Calu3 (cell line): ENCODE data around the gene CEACAM18. TPM values are rescaled to one million over a fixed set of nuclear protein-coding genes. Genes with fewer than 3 reads are reported as not detected.

Experiments used
- BruUV-seq: library from RNA; stranded (reverse); fragments of 400-500 nt; replicated peaks from 2 replicates; lab custom pipeline; 2021; lab: Mats Ljungman, UMichigan
- CTCF ChIA-PET: fragments of 300-600 bp; sonication (Branson Sonifier 250); formaldehyde crosslinking; loops from one replicate; lab custom pipeline; 2022; ENCODE audit warnings: antibody characterized with exemption; lab: Charles Lee
- DNase-seq: peaks from one replicate; pipeline ENCODE4 v3.0.0; 2022
- H3K27ac Mint-ChIP-seq: one replicate; pipeline ENCODE4 v1.8.0; 2022; ENCODE audit warnings: mixed read lengths; ENCODE audit not compliant: unreplicated experiment
- H3K27me3 Mint-ChIP-seq: one replicate; pipeline ENCODE4 v1.8.0; 2022; ENCODE audit warnings: mixed read lengths; ENCODE audit not compliant: unreplicated experiment
- H3K36me3 Mint-ChIP-seq: one replicate; pipeline ENCODE4 v1.8.0; 2022; ENCODE audit warnings: mild to moderate bottlenecking, moderate library complexity, mixed read lengths; ENCODE audit not compliant: insufficient read depth, unreplicated experiment
- H3K4me1 Mint-ChIP-seq: one replicate; pipeline ENCODE4 v1.8.0; 2022; ENCODE audit warnings: mild to moderate bottlenecking, low read depth, mixed read lengths; ENCODE audit not compliant: unreplicated experiment
- H3K4me3 Mint-ChIP-seq: one replicate; pipeline ENCODE4 v1.8.0; 2022; ENCODE audit warnings: mild to moderate bottlenecking, low read depth, moderate library complexity, mixed read lengths; ENCODE audit not compliant: unreplicated experiment
- H3K9me3 Mint-ChIP-seq: one replicate; pipeline ENCODE4 v1.8.0; 2022; ENCODE audit warnings: low read depth, mixed read lengths; ENCODE audit not compliant: unreplicated experiment
- intact Hi-C: fragments of 100-400 bp; cut with micrococcal nuclease; formaldehyde crosslinking; loops from one replicate; pipeline ENCODE4 v1.10.0; 2022; ENCODE audit not compliant: unreplicated experiment
- total RNA-seq: library from RNA; stranded (reverse); gene quantifications from 2 replicates; pipeline ENCODE4 v1.2.3, GENCODE V29; 2022
- TF ChIP-seq, protein P1 (sequence below): fragments of 200-600 bp; IDR thresholded peaks from one replicate; pipeline ENCODE4 v1.8.0; 2022; ENCODE audit warnings: antibody characterized with exemption; ENCODE audit not compliant: unreplicated experiment

The CEACAM18 gene
- total RNA-seq, 1 experiment from 2014 or later: not detected

DNA sequence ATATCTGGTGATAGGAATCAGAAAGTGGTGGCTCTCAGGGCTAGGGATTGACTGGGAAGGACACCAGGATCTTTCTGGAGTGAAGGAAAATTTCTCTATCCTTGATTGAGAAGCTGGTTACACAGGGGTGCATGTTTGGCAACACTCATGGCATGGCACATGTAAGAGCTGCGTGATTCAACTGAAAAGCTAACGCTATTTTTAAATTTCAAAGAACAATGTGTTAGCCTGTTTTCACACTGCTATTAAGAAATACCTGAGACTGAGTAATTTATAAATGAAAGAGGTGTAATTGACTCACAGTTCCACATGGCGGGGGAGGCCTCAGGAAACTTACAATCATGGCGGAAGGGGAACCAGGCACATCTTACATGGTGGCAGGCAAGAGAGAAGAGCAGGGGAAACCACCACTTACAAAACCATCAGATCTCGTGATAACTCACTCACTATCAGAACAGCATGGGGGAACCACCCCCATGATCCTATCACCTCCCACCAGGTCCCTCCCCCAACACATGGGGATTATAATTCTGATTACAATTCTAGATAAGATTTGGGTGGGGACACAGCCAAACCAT, 27.5 kb upstream of the CEACAM18 start:
- H3K27ac Mint-ChIP-seq: no peak overlapping the region
- no peaks in the 10 kb centered on the region for H3K36me3 Mint-ChIP-seq
- CTCF ChIA-PET: no interaction called here
- TF ChIP-seq, protein P1, sequence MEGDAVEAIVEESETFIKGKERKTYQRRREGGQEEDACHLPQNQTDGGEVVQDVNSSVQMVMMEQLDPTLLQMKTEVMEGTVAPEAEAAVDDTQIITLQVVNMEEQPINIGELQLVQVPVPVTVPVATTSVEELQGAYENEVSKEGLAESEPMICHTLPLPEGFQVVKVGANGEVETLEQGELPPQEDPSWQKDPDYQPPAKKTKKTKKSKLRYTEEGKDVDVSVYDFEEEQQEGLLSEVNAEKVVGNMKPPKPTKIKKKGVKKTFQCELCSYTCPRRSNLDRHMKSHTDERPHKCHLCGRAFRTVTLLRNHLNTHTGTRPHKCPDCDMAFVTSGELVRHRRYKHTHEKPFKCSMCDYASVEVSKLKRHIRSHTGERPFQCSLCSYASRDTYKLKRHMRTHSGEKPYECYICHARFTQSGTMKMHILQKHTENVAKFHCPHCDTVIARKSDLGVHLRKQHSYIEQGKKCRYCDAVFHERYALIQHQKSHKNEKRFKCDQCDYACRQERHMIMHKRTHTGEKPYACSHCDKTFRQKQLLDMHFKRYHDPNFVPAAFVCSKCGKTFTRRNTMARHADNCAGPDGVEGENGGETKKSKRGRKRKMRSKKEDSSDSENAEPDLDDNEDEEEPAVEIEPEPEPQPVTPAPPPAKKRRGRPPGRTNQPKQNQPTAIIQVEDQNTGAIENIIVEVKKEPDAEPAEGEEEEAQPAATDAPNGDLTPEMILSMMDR: no peak
- no peaks in the 10 kb centered on the region for H3K4me1 Mint-ChIP-seq
- no peak for DNase-seq
- H3K4me3 Mint-ChIP-seq: no peak overlapping the region
- intact Hi-C loops: no loop called here
- peaks cover 3% of the 10 kb centered on the region for H3K9me3 Mint-ChIP-seq
- peaks cover 90% of the 10 kb centered on the region for H3K27me3 Mint-ChIP-seq
- BruUV-seq: no TSS peak

DNA sequence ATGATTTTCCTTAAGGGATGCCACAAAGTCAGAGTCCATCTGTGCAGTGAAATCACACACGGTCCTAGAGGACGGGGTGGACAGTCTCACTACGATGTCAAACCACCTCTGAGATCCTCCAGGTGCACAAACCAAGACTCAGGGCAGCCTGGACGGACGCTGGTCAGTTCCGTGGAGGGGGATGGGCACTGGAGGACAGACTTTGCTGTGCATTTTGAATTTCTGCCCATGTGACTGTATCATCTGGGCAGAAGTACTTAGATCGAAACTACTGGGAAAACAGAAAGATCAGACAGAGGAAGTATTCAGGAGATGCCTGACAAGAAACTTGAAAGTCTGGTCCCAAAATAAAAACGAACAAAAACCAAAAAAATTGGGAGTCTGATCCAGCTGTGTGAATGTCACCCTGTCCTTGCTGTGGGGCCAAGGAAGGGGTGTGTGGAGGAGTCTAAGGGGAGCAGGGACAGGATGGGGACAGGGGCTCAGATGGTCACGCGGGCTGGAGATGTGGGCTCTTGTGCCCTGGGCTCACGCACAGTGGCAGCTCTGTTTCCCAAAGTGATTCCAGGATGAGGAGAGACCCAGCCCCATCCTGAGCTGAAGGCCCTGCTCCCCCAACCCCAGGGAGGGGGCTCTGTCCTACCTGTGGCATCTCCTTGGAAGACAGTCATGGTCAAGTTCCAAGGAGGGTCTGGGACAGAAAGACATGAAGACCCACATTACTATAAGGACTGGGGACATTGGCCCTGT, 21.6 kb upstream of the CEACAM18 start:
- H3K27me3 Mint-ChIP-seq: peaks cover 89% of the 10 kb centered on the region

DNA sequence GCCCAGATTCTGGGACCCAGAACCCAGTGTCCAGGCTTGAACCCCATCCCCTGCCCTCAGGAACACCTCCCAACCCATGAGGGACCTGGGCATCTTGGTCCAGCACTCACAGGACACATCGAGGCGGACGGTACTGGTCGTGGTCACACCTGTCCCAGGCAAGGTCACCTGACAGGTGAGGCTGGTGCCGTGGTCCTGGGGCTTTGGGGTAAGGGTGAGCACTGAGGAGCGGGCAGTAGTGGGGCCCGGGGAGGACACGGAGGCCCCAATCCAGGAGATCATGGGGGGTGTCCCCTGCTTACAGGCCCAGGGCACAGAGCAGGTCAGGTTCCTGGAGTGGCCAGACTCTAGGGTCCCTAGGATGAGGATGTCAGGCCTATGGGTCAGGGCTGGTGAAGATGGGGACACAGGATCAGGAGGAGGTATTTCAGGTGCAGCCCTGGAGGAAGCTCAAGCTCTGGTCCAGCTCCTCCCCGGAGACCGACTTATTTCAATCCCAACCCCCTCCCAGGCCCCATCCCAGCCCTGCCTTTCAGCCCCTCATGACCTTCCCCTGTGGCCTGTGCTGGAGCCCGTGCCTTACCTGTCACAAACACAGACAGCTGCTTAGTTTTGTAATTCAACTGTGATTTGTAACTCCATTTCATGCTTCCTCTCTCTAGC, 20.9 kb upstream of the CEACAM18 start:
- no peak overlapping the region for H3K27ac Mint-ChIP-seq
- CTCF ChIA-PET: no interaction called here

More for the DNA sequence above, 21.6 kb upstream of the CEACAM18 start:
- TF ChIP-seq, protein P1: no peak
- no peaks in the 10 kb centered on the region for H3K4me1 Mint-ChIP-seq
- no peaks in the 10 kb centered on the region for H3K9me3 Mint-ChIP-seq
- BruUV-seq: no TSS peak
- no peaks in the 10 kb centered on the region for H3K36me3 Mint-ChIP-seq
- H3K4me3 Mint-ChIP-seq: no peak overlapping the region
- no peak overlapping the region for H3K27ac Mint-ChIP-seq
- CTCF ChIA-PET: no interaction called here
- intact Hi-C loops: no loop called here
- DNase-seq: no peak

DNA sequence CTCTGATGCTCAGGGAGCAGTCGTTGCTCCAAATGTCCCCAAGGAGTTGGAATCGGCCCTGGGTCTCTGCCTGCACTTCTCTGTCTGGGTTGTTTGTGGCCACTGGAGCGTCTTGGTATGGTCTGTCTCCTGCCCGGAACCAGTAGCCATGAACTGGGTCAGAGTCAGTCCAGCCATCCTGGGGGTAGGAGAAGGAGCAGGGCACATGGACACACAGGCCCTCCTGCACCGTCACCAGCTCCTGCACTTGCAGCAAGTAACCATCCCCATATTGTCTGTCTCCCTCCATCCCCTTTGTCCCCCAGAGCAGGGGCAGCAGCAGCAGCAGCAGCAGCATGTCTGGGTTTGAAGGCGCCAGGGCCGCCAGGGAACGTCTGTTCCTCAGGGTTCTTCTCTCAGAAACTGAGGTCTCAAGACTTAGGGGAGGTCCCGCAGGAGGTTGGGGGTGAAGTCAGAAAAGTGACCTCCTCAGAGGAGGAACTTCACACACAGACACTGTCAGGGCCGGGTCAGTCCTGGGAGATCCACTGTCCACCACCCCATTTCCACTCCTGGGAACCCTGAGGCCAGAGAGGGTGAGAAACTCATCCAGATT, 20.2 kb upstream of the CEACAM18 start, which contains the start of gene SIGLEC8:
Gene SIGLEC8, minus strand, starts transcription at position 404 of the 595 bp plus-strand sequence. Its CDS starts 67 bp downstream, at position 337.
- intact Hi-C loops: no loop called here
- Mint-ChIP-seq H3K4me3 (no peak within 1 kb of the TSS), H3K9me3 (no peaks in the 10 kb centered on the region), H3K27me3 (peaks cover 78% of the 10 kb centered on the region), H3K4me1 (no peaks in the 10 kb centered on the region), H3K36me3 (no peaks in the 10 kb centered on the region), H3K27ac (no peak within 1 kb of the TSS)
- no peak for DNase-seq
- CTCF ChIA-PET: no interaction called here
- TF ChIP-seq, protein P1: no peak
- BruUV-seq: no TSS peak

More for the DNA sequence above, 20.9 kb upstream of the CEACAM18 start:
- no peak for DNase-seq
- Mint-ChIP-seq H3K9me3 (no peaks in the 10 kb centered on the region), H3K4me1 (no peaks in the 10 kb centered on the region), H3K27me3 (peaks cover 85% of the 10 kb centered on the region), H3K4me3 (no peak overlapping the region), H3K36me3 (no peaks in the 10 kb centered on the region)
- TF ChIP-seq, protein P1: no peak
- BruUV-seq: no TSS peak
- intact Hi-C loops: no loop called here
